ENCODE results near the gene COL1A2.

GRCh38 chr7:94382132-94382531 is 12.6 kb upstream of the COL1A2 start:
- TF ChIP-seq TAF1 (IDR thresholded peaks at IDR 0.05; ENCODE audit: borderline replicate concordance, low read depth, low read length) (no peak), POLR2AphosphoS5 (IDR thresholded peaks at IDR 0.05; ENCODE audit: low read depth, low read length) (no peak)
